GM12873 (cell line): ENCODE data around the gene CD44.

Source experiments
- CTCF ChIP-seq: IDR thresholded peaks from 2 replicates; pipeline ENCODE4 v1.5.1; 2012; ENCODE audit warnings: low read depth, mild to moderate bottlenecking, moderate library complexity, low read length, control low read depth; ENCODE audit not compliant: insufficient read depth; ENCODE audit errors: missing control alignments

The CD44 gene

DNA sequence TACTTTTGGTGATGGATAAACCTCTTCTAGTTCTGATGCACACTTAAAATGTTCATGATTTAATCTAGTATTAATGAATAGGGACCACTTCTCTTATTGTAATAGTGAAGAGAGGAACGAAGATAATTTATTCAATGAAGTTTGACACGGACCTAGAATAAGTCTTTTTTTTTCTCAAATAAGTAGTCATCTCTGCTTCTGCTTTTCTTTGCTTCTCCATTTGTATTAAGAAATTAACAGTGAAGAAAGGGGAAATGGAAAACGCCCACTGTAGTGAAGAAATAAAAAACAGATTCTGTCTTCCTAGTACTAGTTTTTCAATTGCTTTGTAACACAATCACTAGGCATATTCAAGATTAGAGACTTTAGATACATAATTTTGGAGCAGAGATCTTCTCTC, 73.0 kb downstream of the CD44 start:
- no peak for TF ChIP-seq CTCF

DNA sequence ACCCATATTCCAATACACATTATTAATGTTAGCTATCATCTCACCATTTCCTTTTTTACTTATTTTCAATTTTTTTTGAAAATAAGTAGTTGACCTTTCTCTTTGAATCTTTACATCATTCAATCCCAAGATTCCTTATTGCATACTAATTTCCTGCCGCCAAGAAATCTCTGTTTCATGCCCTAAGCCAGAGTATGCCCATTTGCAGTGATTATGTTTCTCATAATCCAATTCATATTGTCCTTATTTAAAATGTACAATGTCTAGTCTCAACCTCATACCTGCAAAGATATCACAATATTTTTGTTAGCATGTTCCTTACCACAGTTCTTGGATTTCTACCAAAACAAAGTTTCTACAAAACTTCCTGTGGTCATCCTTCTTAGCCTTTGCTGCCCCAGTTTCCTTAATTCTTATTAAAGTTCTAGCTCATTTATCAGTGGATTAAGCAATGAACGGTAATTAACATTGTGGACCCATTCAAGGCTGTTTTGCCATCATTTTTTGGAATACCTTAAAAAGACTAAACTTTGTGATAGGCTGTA, 75.3 kb downstream of the CD44 start:
- no peak for TF ChIP-seq CTCF

- TF ChIP-seq CTCF: no peak
These were observed 75.8 kb downstream of the CD44 start for GRCh38 chr11:35214792-35215193.

- no peak for TF ChIP-seq CTCF
These were observed 77.0 kb downstream of the CD44 start for GRCh38 chr11:35215945-35216344.

- no peak for TF ChIP-seq CTCF
These were observed 78.1 kb downstream of the CD44 start for GRCh38 chr11:35216962-35217678.

DNA sequence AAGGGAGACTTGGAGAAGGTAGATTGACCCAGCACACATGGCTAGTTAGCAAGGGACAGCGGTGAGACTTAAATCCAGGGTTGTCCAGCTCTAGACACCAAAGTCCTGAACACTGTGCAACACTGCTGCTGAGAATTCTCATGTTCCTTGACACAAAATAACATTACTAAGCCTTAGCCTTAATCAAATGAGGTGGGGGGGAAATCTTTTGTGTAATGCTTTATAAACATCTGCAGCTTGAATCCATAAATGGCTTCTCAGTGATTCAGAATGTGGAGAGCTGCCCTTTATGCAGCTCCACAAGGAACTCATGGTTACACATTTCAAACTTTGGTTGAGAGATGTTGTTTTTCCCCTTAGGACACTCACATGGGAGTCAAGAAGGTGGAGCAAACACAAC, 80.0 kb downstream of the CD44 start:
- TF ChIP-seq CTCF: no peak

DNA sequence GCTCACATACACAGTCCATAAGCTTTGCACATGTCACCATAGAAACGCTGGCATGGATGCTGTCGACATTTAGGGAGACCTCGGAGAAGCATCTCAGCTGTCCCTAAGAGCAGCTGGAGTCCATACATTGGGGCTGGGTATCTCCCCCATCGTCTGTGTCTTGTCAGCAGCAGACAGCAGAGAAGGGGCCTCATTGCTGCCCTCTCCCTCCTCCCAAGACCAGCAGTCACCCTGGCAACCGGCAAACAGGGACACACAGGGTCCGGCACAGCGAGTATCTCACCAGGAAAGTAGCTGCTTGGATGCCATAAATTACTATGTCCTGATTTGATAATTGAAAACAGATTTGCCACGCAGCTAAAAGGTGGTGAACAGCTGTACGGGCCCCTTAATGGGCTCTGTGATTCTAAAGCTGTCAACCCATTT, 84.4 kb downstream of the CD44 start:
- TF ChIP-seq CTCF: no peak
